ENCODE results near the gene VAX1. TPM values are rescaled to one million over a fixed set of nuclear protein-coding genes. Genes with fewer than 3 reads are reported as not detected.
A peak's percentile ranks its signal among the peaks of the same experiment; 100 is the strongest.
"Not testable (repeated sequence)": the region's sequence is repeated elsewhere in the genome, so short reads cannot be mapped to it uniquely, and the experiment has no call there.

VAX1 gene, protein sequence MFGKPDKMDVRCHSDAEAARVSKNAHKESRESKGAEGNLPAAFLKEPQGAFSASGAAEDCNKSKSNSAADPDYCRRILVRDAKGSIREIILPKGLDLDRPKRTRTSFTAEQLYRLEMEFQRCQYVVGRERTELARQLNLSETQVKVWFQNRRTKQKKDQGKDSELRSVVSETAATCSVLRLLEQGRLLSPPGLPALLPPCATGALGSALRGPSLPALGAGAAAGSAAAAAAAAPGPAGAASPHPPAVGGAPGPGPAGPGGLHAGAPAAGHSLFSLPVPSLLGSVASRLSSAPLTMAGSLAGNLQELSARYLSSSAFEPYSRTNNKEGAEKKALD
- not detected for polyA plus RNA-seq (ENCODE audit: insufficient read length in 4 of 4)

DNA sequence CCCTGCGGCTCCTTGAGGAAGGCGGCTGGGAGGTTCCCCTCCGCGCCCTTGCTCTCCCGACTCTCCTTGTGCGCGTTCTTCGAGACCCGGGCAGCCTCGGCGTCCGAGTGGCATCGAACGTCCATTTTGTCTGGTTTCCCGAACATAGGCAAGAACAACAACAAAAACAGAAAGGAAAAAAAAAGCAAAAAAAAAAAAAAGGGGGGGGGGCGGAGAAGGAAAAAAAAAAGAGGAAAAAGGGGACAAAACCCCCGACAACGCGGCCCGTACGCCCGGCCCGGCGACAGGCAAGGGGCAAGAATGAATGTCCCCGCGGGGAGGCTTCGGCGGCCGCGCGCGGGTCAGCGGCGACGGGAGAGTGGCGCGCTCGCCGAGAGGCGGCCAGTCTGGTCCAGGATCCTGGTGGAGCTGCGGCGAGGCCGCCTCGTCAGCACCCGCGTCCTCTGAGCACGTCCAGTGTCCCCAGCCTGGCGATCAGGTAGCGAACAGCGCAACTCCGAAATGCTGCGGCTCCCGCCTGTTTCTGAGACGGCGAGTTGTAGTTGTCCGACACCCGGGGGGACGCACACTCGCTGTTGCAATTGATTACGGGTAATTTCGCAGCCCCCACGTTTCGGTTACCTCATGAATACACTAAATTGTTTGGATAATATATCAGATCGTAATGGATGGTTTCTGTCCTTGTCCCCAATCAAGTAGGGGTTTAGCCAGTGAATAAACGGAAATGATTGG lies at the start of gene VAX1:
Gene VAX1, minus strand, starts transcription at position 360 of the 732 bp plus-strand sequence. Its CDS starts 214 bp downstream, at position 146.
- no peak for DNase-seq (ENCODE audit: low read depth in 4 of 4, low spot score in 2 of 4)

DNA sequence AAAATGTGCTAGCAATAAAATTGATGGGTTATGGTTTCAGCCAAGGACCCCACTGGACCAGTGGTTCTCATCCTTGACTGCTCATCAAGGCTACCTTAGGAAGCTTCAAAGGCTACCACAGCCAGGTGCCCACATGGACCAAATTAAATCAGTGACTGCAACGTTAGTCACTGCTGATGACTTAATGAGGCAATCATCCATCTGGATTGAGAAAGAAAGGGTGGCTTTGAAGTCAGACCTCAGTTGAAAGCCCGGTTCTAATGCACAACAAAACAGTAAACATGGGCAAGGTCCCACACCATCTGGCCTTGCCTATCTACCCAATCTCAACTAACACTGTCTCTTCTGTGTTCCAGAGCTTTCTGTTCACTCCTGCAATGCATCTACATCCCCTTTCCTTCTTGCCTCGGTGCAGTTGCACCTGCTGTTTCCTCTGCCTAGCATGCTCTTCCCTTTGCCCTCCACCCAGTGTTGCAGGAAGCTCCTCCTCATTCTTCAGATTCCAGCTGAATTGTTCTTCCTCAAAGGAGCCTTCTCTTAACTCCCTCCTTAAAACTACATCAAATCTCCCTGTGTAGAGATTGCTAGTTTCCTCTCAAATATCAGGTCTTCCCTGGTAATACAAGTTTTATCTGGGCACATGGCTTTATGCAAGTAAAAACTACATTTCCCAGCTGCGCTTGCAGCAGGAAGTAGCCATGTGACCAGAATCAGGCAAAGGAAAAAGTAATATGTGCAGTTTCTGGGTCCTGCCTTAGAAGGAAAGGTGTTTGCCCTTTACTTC lies 49.0 kb upstream of the VAX1 start:
- no peak for DNase-seq (ENCODE audit: low read depth in 4 of 4, low spot score in 2 of 4)

DNA sequence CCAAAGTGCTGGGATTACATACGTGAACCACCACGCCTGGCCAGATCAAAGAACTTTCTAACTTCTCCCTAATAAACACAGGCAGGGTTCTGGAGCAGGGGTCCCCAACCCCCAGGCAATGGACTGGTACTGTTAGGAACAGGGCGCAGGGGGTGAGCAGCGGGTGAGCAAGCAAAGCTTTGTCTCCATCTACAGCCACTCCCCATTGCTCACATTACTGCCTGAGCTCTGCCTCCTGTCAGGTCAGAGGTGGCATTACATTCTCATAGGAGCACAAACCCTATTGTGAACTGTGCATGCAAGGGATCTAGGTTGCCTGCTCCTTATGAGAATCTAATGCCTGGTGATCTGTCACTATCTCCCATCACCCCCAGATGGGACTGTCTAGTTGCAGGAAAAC lies 47.7 kb upstream of the VAX1 start:
- not testable (repeated sequence) for DNase-seq (ENCODE audit: low read depth in 4 of 4, low spot score in 2 of 4)

DNA sequence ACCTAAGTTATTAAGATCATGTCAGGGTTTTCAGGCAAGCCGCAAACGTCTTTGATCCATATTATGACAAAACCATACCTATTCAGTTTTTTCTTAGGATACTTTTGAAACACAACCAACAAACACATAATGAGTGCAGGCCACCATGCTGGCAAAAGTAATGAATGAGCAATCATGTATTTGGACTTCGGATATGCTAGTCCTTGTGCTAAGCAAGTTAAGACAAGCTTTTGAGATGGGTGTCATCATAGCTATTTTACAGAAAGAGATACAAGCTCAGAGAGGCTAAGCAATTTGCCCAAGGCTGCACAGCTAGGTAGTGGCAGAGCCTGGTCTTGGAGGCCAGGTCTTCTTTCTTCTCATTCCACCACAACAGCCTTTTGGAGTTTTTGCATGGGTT lies 46.8 kb upstream of the VAX1 start:
- DNase-seq (ENCODE audit: low read depth in 4 of 4, low spot score in 2 of 4): no peak

DNA sequence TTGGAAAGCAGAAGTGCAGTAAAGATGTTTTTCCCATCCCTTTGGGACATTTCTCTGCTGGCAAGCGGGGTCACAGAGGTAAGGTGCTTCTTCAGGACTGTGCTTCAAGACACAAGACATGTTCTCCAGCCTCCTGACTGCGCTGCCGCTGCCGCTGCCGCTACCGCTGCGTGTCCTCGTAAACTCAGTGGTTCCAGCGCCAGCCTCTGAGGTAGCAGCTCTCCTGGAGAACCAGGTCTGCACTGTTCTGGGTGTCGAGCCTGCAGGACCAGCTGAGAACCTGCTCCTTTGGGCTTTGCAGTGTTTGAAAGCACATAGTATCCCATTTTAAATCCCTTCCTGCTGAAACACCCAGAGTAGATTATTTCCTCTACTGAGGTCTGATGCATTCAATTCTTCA lies 46.2 kb upstream of the VAX1 start:
- no peak for DNase-seq (ENCODE audit: low read depth in 4 of 4, low spot score in 2 of 4)

DNA sequence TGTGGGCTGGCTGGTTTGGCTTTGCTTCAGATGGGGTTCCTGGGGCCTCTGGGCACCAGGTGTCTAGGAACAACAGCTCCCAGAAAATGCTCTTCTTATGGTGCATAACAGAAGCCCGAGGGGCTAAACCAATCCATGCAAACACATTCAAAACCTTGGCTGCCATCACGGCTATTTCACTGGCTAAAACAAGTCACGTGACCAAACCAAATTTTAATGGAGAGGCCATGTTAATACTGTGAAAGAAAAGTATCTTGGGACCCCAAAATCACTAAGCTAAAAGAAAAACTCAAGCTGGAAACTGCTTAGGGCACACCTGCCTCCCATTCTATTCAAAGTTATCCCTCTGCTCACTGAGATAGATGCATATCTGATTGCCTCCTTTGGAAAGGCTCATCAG lies 40.1 kb upstream of the VAX1 start:
- no peak for DNase-seq (ENCODE audit: low read depth in 4 of 4, low spot score in 2 of 4)

DNA sequence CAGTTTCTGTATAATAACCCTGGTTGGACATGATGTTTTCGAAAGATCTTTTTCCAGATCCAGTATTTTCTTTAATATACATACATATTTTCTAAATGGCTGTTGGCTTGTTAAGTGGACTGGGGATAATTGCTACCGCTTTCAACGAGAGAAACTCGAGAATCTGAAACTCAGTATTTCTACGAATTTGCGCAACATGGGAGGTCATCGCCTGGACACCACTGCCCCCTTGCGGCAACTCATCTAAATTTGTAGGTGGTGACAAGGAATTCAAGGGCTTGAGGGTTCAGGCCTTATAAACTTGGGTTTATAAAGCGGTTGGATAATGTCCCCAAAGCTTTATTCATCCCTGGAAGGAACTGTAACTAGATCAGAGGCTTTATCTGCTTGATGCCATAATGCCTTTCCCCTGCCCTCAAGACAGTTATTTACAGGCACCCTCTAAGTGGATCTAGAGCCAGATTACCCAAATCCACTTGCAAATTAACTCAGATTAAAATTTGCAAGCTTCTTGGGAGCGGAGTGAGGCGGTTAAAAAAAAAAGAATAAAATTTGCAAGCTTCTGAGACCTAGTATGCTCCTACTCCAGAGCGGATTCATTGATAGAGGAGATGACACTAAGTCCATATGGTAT lies 37.9 kb upstream of the VAX1 start:
- DNase-seq (ENCODE audit: low read depth in 4 of 4, low spot score in 2 of 4): peak in 1 of 4 donors; percentile 73

DNA sequence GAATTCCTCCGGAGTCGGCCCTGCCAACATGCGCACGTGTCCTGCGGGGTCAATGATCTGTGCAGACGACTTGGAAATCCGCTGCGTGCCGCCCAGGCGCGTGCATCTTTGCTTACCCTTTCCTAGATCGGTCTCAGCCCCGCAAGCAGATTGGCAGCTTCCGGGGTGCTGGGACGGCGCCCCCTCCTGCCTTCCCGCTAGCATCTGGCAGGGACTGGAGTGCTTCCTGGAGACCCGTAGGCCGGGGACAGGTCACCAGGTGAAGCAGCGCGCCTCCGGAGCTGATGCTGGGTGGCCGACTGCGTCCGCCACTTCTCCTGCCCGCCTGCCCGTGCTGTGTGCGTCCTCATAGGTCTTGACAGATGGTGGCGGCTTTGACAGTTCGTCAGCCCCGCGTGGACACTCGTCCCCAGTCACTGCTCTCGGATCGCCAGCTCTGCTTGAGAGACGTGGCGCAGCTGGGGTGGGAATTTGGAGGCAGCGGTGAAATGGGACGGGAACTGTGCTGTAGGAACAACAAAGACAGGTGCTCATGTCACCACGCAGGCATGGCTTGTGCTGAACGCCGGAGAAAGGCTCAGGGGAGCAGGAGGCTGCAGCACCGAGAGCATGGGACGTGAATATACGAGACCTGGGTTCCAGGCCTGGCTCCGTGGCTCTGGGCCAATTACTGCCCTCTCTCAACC lies 37.3 kb upstream of the VAX1 start:
- no peak for DNase-seq (ENCODE audit: low read depth in 4 of 4, low spot score in 2 of 4)

DNA sequence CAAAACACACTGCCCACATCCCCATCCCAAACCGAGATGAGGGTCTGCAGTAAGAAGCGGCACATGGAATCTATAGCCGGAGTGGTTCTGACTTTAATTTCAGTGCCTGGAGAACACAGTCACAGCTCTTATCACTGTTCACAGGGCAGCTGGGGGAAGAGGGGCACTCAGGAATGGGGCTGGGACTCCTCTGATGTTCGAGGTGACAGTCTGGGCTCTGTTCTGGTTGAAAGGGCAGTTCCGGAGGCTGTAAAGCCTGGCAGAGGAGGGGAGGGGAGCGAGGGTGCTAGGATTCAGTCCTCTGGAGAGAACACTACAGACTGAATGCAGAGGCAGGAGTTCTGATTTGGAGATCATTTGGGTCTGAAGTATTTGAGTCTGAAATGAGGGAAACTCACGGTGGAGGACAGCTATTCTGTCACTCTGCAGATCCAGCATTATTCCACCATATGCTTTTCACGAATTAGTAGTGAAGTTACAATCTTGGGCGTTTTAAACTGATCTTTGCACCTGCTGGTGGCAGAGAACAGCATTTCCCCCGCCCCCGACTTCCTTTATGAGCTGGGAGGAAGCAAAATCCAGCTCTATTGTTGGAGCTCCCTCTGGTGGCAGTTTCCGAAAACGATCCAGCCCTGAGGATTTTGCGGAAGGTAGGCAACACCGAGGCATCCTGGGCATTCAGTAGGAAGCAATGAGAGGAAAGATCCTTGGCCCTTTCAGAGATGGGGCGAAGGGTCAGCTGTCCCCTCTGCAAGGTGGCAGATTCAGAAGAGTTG lies 36.6 kb upstream of the VAX1 start:
- peak in 2 of 4 donors; percentile 70 to 85 for DNase-seq (ENCODE audit: low read depth in 4 of 4, low spot score in 2 of 4)

DNA sequence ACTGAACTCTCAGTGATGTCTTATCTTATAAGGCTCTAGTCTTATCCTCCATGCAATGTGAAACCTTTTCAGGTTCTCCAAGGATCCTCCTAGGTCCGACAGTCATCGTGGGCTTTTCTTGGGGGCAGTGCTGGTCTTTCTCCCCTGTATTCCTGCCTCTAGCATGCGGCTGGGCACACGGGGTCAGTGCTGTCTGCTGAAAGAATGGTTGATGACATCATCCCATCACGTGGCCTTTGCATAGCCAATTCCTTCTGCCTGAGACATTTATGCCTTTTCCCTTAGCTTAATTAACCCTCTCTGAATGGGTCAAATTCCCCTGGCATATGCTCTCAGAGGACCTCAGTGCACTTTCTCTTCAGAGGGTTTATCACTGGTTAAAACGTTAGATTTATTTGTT lies 32.2 kb upstream of the VAX1 start:
- no peak for DNase-seq (ENCODE audit: low read depth in 4 of 4, low spot score in 2 of 4)

DNA sequence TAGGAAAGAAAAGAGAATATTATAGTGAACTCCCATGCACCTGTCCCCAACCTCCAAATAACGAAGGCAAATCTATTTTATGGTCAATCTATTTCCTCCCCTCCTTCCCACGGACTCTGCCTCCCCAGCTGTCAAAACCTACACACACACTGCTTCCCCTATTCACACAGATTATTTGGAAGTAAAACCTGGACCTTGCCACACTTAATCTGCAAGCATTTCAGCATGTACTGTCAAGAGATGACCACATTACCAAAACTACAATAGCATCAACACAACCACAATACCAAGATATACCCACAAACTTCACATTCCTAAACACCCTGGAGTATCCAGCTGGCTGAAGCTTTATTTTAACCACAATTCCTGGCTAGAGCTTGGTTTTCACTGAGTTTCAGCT lies 31.4 kb upstream of the VAX1 start:
- DNase-seq (ENCODE audit: low read depth in 4 of 4, low spot score in 2 of 4): no peak

DNA sequence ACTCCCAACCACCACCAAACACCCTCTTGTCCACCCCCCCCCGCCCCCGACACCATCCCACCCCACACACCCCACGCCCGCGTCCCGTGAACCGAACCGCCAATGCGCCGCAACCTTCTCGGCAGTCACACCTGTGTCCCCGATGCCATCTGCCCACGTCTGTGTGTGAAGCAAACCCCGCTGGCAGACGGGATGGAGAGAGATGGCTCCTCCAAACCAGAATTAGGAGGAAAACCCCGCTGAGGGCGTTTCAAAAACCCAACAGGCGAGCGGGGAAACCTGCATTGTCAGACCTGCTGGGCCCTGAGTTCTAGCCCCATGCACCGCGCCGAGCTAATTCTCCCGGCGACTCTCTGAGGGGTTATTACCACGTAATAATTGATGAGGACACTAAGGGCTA lies 30.7 kb upstream of the VAX1 start:
- no peak for DNase-seq (ENCODE audit: low read depth in 4 of 4, low spot score in 2 of 4)

DNA sequence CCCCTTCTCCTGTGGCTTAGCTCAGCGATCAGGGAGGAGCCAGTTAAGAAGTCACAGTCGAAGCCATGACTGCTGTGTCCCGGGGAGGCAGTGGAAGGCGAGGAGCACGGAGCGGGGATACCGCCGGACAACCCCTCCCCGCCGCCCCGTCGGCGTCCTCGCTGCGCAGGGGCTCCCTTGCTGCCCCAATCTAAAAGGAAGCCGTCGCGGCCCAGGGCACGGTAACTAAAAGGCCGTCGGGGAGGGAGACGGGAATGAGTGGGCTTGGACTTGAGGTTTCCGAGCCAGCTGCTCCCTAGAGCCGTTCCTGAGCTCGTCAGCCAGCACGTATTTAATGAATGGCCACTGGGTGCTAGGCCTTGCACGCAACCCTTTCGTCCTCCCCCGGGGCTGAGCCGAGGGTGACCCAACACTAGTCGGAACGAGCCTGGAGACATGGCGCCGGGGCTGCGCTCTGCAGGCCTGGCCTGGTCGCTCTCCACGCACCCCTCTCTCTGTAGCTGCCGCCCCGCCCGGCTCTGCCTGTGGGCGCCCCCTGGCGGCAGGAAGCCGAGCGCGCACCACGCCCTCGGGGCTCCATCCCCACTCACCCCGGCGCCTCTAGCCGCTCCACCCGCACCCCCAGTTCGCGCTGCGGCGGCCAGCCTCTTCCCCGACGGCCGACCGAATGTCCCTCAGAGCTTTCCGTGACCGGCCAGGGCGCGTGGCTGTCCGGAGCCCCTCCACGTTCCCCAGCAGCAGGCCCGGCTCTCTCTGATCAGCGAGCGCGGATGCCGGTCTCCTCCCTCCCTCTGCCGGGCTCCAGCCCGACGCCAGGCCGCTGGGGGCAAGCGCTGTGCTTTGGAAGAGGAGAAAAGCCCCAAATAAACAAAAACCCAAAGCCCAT lies 30.0 kb upstream of the VAX1 start:
- no peak for DNase-seq (ENCODE audit: low read depth in 4 of 4, low spot score in 2 of 4)

DNA sequence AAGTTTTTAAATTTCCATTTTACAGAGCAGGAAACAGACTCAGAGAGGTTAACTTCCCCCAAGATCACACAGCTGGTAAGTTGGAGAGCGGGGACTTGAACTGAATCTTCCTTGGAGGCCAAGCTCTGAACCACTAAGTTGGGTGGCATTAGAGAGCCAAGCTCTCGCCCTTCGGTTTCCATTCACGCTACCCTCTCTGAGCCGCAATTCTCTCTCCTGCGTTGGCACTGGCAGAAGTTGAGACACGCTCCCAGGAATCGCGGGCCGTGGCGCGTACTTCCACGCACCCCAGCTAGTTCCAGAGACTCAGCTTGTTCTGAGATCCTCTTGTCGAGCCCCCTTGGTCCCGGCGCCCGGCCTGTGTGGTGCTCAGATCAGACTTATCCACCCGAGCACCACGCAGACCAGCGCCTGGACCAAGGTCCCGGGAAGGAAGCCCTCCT lies 29.3 kb upstream of the VAX1 start:
- DNase-seq (ENCODE audit: low read depth in 4 of 4, low spot score in 2 of 4): no peak

DNA sequence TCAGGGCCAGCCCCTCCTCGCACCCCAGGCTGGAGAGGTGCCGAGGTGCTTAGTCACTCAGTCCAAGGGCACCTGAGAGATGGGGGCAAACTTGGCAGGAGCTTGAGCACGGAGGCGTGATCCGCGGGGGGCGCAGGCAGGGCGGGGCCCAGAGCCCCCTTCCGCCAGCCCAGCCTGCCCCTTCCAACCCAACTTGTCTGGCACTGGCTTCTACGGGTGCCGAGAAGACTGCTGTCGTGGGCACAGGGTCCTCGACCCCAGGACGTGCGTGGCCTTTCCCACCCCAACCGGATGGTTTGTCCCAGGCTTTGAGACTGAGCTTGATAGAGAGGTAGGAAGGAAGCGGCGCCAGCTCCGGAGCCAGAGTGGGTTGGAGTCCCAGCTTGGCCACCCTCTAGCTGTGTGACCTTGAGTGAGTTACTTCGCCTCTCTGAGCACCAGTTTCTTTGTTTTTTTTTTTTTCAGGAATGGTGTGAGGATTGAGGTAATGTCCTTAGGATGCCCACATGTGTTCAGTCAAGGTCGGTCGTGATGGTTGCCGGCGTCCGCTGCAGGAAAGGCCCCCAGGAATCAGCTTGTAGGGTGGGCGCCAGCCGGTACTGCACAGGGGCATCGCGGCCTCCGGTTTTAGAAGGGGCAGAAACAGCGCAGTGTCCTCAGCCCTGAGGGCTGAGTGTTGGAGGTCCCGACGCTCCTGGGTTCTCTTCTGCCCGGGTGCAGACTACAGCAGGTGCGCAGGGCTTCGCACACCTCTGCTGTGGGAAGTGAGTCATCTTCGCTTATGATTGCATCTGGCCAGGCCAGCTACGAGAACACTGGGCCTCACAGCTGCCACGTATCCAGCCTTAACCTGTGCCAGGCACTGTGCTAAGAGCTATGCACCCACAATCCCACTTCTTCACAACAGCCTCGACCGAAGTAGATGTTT lies 28.6 kb upstream of the VAX1 start:
- no peak for DNase-seq (ENCODE audit: low read depth in 4 of 4, low spot score in 2 of 4)

DNA sequence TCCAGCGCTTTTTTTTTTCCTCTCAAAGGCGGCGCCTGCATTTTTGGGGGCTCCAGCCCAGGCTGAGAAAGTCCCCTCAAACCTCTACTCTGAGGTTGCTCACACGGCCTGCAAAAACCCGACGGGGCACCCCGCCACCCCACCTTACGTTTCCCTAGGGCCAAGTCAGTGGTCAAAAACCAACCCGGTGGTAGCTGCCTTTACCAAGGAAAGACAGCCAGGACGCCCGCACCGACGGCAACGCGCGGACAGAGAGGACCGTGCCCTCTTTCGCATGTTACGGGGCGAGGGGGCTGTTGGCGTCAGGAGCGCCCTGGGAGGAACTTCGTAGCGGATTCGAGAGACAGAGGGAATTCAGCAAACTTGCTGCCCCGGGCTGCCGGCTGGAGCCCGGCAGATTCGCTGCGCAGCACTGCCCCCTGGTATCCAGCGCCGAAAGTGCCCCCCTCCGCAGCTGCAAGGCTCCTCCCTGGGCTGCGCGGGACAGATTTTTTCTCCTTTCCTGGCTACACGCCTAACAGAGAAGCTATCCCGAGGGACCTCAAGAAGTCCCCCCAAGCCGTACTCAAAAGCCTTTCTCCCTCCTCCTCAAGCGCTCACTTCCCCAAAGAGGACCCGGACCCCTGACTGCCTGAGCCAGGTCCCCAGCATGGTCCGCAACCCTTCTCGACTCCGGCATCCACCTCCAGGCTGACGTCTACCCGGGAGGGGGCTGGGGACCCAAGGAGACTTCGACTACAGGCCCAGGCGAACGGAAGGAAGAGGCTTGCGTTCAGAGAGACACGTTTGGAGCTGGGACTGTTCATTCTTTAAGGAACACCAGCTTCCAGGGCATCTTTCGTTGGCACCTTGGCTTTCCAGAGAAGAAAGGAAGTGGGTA lies 27.7 kb upstream of the VAX1 start:
- DNase-seq (ENCODE audit: low read depth in 4 of 4, low spot score in 2 of 4): no peak

Data from left renal cortex interstitium (tissue), 4 donors.